Measurements from ENCODE around the gene ZDBF2.
"Not testable (repeated sequence)": the region's sequence is repeated elsewhere in the genome, so short reads cannot be mapped to it uniquely, and the experiment has no call there.

Gene ZDBF2

GRCh38 chr2:206253125-206253776 lies 21.2 kb upstream of the ZDBF2 start:
- no peak for DNase-seq (ENCODE audit: low read depth)
- TF ChIP-seq CTCF (conservative IDR thresholded peaks at IDR 0.05; ENCODE audit: low read depth, low read length), result no peak
- no peak overlapping the region for H3K4me3 ChIP-seq (ENCODE audit: low read length)

DNA sequence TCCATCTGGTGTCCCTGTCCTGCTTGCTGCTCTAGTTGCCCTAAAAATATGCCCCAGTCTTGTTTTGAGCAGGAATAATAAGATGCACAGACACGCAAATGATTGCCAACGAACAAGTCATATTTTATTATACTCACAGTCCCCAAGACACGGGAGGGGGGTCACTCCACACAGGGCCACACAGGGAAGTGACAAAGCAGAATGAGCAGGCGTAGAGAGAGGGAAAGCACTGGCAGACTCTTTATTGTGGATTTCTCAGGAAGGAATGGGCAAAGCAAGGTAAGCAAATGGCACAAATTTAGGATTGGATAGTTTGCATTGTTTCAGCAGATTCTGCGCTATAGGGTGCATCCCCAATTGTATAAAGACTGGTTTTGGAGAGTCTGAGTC lies 20.7 kb upstream of the ZDBF2 start:
- H3K4me3 ChIP-seq (ENCODE audit: low read length), result no peak overlapping the region
- no peak for TF ChIP-seq CTCF (conservative IDR thresholded peaks at IDR 0.05; ENCODE audit: low read depth, low read length)
- no peak for DNase-seq (ENCODE audit: low read depth)

- DNase-seq (ENCODE audit: low read depth), result no peak
- TF ChIP-seq CTCF (conservative IDR thresholded peaks at IDR 0.05; ENCODE audit: low read depth, low read length), result no peak
Measured at GRCh38 chr2:206255003-206255402, 19.5 kb upstream of the ZDBF2 start.

DNA sequence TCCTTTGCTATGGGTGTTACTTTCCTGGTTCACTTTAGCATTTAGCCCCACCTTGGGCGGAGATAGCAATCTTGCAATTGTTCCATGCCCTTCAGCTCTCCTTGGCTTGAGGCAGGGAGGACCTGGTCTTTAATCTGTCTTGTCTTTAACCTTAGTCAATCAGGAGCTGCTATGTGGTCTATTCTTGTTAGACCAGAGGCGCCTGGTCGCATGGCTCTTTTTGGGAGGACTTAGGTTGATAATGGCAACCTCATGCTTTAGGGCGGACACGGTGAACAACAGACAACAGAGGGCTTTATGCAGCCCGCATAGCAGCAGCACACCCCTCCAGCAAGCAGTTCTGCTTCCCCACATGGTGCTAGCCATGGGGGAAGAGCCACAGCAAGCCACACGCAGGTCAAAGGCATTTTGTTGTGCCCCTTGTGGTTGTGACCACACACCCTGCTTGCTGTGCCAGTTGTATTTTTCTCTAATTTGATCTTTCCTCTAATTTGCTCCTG lies 17.7 kb upstream of the ZDBF2 start:
- DNase-seq (ENCODE audit: low read depth), result no peak
- TF ChIP-seq CTCF (conservative IDR thresholded peaks at IDR 0.05; ENCODE audit: low read depth, low read length), result no peak
- H3K4me3 ChIP-seq (ENCODE audit: low read length), result no peak overlapping the region

More at GRCh38 chr2:206255003-206255402, 19.5 kb upstream of the ZDBF2 start:
- no peak overlapping the region for H3K4me3 ChIP-seq (ENCODE audit: low read length)

GRCh38 chr2:206257350-206257749 lies 17.1 kb upstream of the ZDBF2 start:
- DNase-seq (ENCODE audit: low read depth), result no peak
- H3K4me3 ChIP-seq (ENCODE audit: low read length), result no peak overlapping the region
- TF ChIP-seq CTCF (conservative IDR thresholded peaks at IDR 0.05; ENCODE audit: low read depth, low read length), result no peak

GRCh38 chr2:206257861-206258260 lies 16.6 kb upstream of the ZDBF2 start:
- no peak overlapping the region for H3K4me3 ChIP-seq (ENCODE audit: low read length)
- DNase-seq (ENCODE audit: low read depth), result no peak
- no peak for TF ChIP-seq CTCF (conservative IDR thresholded peaks at IDR 0.05; ENCODE audit: low read depth, low read length)

DNA sequence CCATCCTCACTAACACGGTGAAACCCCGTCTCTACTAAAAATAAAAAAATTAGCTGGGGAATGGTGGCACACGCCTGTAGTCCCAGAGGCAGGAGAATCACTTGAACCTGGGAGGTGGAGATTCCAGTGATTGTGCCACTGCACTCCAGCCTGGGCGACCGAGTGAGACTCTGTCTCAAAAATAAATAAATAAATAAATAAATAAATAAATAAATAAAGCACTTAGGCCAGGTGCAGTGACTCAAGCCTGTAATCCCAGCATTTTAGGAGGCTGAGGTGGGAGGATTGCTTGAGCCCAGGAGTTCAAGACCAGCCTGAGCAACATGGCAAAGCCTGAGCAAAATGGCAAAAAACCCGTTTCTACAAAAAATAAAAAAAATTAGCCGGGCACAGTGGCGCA lies 15.8 kb upstream of the ZDBF2 start:
- not testable (repeated sequence) for H3K4me3 ChIP-seq (ENCODE audit: low read length); DNase-seq (ENCODE audit: low read depth)

All from retinal pigment epithelial cell (primary cell).